GM12891 (cell line): ENCODE measurements around the gene FSTL4.
"Not testable (repeated sequence)": the region's sequence is repeated elsewhere in the genome, so short reads cannot be mapped to it uniquely, and the experiment has no call there.

Experiments
- DNase-seq: peaks from one replicate; pipeline ENCODE4 v3.0.0; 2011; ENCODE audit warnings: low spot score; ENCODE audit not compliant: insufficient read length
- FAIRE-seq: peaks from 2 replicates; lab custom pipeline; 2011; peaks lifted over from hg19 to GRCh38; lab: Jason Lieb, UNC
- PAX5 ChIP-seq: IDR thresholded peaks from 2 replicates; pipeline ENCODE4 v1.6.1; 2011; ENCODE audit warnings: low read length, moderate library complexity, mild to moderate bottlenecking; ENCODE audit not compliant: insufficient read depth, severe bottlenecking
- POLR2A ChIP-seq: IDR thresholded peaks from 2 replicates; pipeline ENCODE4 v1.6.1; 2011; ENCODE audit warnings: low read depth, low read length, control low read depth
- POLR2AphosphoS5 ChIP-seq: IDR thresholded peaks from 2 replicates; pipeline ENCODE4 v1.6.1; 2011; ENCODE audit warnings: low read depth, low read length, control low read depth
- POU2F2 ChIP-seq: IDR thresholded peaks from 2 replicates; pipeline ENCODE4 v1.6.1; 2011; ENCODE audit warnings: low read depth, mild to moderate bottlenecking, control low read depth, low read length, moderate library complexity
- SPI1 ChIP-seq: IDR thresholded peaks from 2 replicates; pipeline ENCODE4 v1.6.1; 2011; ENCODE audit warnings: low read depth, low read length, control low read depth
- TAF1 ChIP-seq: IDR thresholded peaks from 2 replicates; pipeline ENCODE4 v1.6.1; 2011; ENCODE audit warnings: low read depth, low read length, control low read depth

FSTL4 gene

DNA sequence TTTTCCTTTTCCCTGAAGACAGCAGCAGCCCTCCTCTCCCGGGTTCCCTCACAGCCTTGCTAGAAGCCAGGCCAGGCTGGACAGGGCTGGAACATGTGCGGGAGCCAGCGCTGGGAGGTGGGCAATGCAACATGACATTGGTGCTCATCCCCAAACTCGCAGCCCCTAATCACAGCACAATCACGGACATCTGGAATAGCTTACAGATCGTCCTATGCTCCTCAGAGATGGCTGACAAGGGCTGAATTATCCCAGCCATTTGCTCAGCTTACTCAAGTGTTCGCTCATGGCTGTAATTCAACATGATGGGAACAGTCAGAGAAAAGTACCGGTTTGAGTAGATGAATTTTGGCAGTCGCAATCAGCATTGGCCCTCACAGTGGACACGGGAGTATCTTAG is 49.8 kb downstream of the FSTL4 start:
- no peak for TF ChIP-seq TAF1
- DNase-seq: no peak
- FAIRE-seq: no peak

DNA sequence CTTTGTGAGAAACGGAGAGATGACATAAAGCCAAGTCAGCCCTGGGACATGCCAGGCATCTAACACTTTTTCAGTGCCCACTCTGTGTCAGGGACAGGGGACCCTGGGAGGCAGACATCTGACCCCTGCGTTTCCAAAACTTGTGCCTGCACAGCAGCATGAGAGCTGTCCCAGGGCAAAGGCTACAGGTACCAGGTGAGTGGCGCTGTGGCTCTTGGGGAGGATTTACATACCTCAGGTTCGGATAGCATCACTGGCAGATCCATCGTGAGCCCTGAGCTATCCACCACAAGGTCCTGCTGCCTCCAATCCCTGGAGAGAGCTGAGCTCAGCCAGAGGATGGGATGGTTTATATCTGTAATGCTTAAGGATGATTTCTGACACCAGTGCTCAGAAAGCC is 52.4 kb downstream of the FSTL4 start:
- FAIRE-seq: no peak
- DNase-seq: no peak
- TF ChIP-seq TAF1 (no peak), SPI1 (no peak), POLR2A (no peak), POLR2AphosphoS5 (no peak), PAX5 (no peak), POU2F2 (no peak)

DNA sequence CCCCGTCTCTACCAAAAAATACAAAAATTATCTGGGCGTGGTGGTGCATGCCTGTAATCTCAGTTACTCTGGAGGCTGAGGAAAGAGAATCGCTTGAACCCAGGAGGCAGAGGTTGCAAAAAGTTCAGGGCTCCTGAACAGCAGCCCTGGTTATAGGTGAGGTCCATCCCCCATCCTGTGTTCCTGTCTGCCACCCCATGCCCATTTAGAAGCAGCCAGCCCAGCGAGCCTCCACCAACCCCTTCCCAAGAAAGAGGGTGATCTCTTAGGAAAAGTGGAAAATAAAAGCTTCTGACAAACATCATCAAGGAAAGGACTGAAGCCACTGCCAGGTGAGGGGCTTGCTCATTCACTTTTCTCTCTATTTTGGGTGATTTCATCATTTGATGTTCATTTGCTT is 55.8 kb downstream of the FSTL4 start:
- DNase-seq (no peak), FAIRE-seq (no peak)
- TF ChIP-seq PAX5 (no peak), SPI1 (no peak), POU2F2 (no peak), POLR2AphosphoS5 (no peak), POLR2A (no peak), TAF1 (no peak)

DNA sequence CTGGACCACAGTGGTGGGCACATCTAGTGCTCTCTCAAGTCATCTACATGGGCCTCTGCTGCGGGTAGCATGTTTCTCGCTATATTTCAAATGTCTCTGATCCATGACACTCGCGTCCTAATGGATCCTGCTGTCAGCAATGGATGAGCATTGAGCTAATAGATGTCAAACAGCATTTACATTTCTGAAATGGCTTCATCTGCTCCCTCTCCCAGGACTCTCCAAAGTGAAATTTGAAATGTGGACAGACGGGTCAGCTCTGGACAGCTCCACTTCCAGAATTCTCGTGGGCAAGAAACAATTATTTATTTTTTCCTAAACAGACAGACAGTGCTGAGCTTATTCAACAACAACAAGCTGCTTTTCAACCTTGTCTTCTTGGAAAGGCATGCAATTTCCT is 58.1 kb downstream of the FSTL4 start:
- DNase-seq (no peak), FAIRE-seq (no peak)
- TF ChIP-seq POLR2AphosphoS5 (no peak), SPI1 (no peak), POU2F2 (no peak), PAX5 (no peak), TAF1 (no peak), POLR2A (no peak)

DNA sequence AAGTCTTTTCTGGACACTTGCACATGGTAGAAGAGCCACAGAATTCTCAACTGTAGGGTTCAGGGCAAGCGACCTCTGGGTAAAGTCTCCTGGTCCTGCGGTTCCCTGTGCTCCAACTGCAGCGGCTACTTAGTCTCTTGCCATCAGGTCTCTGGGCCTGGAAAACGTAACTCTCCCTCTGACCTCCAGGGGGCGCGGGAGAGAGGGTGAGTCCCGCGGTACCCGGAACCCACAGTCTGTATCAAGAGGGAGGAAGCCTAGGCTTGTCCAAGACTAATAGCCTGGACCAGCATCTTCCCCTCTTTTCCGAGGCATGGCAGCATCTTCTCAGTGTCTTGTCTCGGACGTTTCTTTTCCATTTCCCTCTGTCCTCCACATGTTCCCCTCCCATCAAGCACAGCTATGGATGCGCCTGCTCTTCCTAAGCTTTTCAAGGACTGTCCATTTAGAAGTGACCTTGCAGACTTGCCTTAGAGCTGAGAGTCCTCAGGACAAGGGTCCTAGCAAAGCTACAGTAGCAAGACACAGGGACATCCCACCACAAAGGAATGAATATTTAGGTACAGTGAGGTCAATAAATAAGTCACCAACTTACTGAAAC is 59.3 kb downstream of the FSTL4 start:
- DNase-seq (peak; percentile 35), FAIRE-seq (peak; percentile 48)
- TF ChIP-seq POLR2AphosphoS5 (no peak), TAF1 (no peak), SPI1 (no peak), POLR2A (no peak), PAX5 (no peak), POU2F2 (no peak)

DNA sequence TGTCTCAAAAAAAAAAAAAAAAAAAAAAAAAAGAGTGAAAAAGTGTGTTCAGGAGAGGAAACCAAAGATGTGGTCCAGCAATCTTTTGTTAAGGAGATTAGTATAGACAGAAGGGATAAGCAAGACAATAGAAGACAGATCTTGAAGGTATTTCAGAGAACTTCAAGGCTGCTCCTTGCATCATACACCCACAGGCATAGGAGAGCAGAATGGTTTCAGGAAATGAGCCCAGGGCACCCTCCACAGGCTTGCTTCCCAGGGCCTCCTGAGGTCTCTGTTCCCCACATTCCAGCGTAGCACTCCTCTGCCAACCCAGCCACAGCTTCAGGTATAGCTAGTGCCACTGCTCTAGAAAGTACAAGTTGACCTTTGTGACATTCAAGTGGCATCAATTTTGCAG is 65.8 kb downstream of the FSTL4 start:
- TF ChIP-seq TAF1: no peak
- TF ChIP-seq PAX5: no peak
- no peak for TF ChIP-seq POLR2A
- TF ChIP-seq POLR2AphosphoS5: no peak
- TF ChIP-seq SPI1: no peak
- no peak for TF ChIP-seq POU2F2
- FAIRE-seq (no peak), DNase-seq (no peak)

DNA sequence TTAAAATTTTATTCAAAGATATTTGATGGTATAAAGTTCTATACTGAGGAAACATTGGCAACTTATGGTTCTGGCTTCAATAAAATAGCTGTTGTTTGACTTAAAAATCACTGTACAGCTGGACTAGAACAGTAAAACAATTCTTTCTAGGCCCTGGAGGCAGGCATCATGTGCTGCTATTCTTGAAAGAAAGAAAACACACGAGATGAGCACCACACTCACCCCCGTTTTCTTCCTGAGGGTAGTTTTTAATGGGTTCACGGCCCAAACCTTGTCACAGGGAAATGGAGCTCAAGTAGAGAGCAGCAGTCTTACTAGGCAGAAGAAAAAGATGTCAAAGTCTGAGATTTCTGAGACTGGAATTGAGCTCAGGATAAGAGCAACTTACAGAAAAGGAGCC is 68.0 kb downstream of the FSTL4 start:
- no peak for TF ChIP-seq POLR2A
- no peak for TF ChIP-seq PAX5
- no peak for TF ChIP-seq TAF1
- TF ChIP-seq POU2F2: no peak
- no peak for TF ChIP-seq POLR2AphosphoS5
- TF ChIP-seq SPI1: no peak
- DNase-seq (no peak), FAIRE-seq (no peak)

DNA sequence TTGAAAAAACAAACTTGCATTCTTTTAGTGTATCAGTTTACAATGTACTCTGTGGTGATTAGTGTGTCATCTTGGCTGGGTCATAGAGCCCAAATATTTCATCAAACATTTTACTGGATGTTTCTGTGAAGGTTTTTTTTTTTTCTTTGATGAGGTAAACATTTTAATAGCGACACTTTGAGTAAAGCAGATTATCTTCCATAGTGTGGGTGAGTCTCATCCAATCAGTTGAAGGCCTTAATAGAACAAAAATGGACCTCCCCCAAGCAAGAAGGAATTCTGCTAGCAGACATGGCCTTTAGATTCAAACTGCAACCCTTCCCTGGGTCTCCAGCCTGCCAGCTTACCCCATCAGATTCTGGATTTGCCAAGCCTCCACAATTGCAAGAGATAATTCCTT is 72.5 kb downstream of the FSTL4 start:
- FAIRE-seq (no peak), DNase-seq (no peak)
- TF ChIP-seq SPI1: no peak
- no peak for TF ChIP-seq PAX5
- no peak for TF ChIP-seq POLR2A

DNA sequence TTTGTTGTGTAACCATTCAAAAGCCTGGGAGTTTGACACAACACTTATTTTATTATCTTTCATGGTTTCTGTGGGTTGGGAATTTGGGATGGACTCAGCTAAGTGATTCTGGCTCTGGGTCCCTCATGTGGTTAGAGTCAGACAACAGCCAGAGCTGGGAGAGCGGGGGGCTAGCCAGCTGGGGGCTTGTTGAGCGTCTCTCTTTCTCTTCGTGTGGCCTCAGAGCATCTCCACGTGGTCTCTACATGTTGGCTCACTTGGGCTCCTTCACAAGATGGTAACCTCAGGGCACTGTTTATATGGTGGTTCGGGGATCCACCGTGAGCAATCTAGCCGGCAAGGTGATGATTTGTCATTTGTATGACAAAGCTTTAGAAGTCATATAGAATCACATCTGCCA is 73.6 kb downstream of the FSTL4 start:
- FAIRE-seq: no peak
- DNase-seq: no peak
- TF ChIP-seq POLR2AphosphoS5 (no peak), PAX5 (no peak), SPI1 (no peak), POLR2A (no peak), TAF1 (no peak), POU2F2 (no peak)

DNA sequence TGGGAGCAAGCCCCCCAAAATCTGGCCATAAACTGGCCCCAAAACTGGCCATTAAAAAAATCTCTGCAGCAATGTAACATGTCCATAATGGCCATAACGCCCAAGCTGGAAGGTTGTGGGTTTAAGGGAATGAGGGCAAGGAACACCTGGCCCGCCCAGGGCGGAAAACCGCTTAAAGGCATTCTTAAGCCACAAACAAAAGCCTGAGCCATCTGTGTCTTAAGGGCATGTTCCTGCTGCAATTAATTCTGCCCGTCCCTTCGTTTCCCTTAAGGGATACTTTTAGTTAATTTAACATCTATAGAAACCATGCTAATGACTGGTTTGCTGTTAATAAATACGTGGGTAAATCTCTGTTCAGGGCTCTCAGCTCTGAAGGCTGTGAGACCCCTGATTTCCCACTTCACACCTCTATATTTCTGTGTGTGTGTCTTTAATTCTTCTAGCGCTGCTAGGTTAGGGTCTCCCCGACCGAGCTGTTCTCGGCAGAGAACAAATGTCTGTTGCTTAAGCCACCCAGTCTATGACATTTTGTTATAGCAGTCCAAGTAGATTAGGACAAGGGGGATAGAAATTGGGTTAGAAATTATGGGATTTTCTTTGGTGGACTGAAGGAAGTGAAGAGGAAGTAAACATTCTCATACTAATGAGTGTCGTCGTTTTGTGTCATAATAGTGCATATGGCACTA is 77.0 kb downstream of the FSTL4 start:
- not testable (repeated sequence) for FAIRE-seq, DNase-seq

DNA sequence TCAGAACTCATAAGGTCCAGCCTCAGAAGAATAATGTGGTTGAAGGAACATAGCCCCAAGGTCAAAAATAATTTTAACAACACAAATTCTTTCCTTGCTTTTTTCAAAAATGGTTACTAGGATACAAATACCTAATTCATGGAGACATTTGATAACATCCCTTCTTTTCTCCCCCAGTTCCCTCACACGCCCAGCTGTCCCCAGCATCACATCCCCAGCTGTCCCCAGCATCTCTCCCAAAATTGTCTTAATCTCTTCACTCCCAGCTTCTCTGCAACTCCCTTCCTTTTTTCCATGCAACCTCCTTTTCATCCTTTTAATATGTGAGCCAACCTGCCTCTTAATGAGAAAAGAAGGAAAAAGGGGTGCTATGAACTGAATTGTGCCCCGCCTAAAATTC is 77.8 kb downstream of the FSTL4 start:
- TF ChIP-seq SPI1 (no peak), POLR2AphosphoS5 (no peak), TAF1 (no peak), PAX5 (no peak), POU2F2 (no peak), POLR2A (no peak)
- no peak for DNase-seq
- FAIRE-seq: no peak
